ENCODE results near the gene ISLR2. TPM values are rescaled to one million over a fixed set of nuclear protein-coding genes. Genes with fewer than 3 reads are reported as not detected.

Gene ISLR2
- total and polyA plus RNA-seq, 2 experiments from 2014 or later, result 0.13 TPM; not detected in 1

GRCh38 chr15:74144153-74144775, 13.9 kb downstream of the ISLR2 start:
- no peak overlapping the region for H3K4me3 ChIP-seq
- no peaks in the 10 kb centered on the region for H4K20me1 ChIP-seq (ENCODE audit: insufficient read depth, poor library complexity, severe bottlenecking)
- no peaks in the 10 kb centered on the region for H3K4me1 ChIP-seq (ENCODE audit: insufficient read depth)
- 80% methylated on average over 6 of the region's 6 CpGs for WGBS (ENCODE audit: low lambda C conversion rate, missing lambda C conversion rate)
- TF ChIP-seq EZH2 (IDR thresholded peaks at IDR 0.05; ENCODE audit: borderline replicate concordance), result no peak
- no peak for TF ChIP-seq EZH2phosphoT487 (IDR thresholded peaks at IDR 0.05; ENCODE audit: low read depth, severe bottlenecking, unreplicated experiment)
- TF ChIP-seq CTCF (IDR thresholded peaks at IDR 0.05; ENCODE audit: poor library complexity), result no peak
- H2AFZ ChIP-seq, result no peak overlapping the region
- H3K9me2 ChIP-seq (replicated peaks; ENCODE audit: insufficient read depth), result no peaks in the 10 kb centered on the region
- no peaks in the 10 kb centered on the region for H3K79me2 ChIP-seq
- DNase-seq (ENCODE audit: low spot score), result no peak
- H3K4me2 ChIP-seq, result no peak overlapping the region
- no peaks in the 10 kb centered on the region for H3K36me3 ChIP-seq (replicated peaks; ENCODE audit: insufficient read depth, low read depth)
- no peak overlapping the region for H3K27ac ChIP-seq
- H3K27me3 ChIP-seq, result peaks cover 16% of the 10 kb centered on the region
- H3K9me3 ChIP-seq (ENCODE audit: low read depth), result no peaks in the 10 kb centered on the region

- 92% methylated on average over 1 of the region's 1 CpG for WGBS (ENCODE audit: low lambda C conversion rate, missing lambda C conversion rate)
- no peak overlapping the region for H3K4me2 ChIP-seq
- no peaks in the 10 kb centered on the region for H3K9me2 ChIP-seq (replicated peaks; ENCODE audit: insufficient read depth)
- no peak overlapping the region for H3K27ac ChIP-seq
- H2AFZ ChIP-seq, result no peak overlapping the region
- no peaks in the 10 kb centered on the region for H3K79me2 ChIP-seq
- H3K4me1 ChIP-seq (ENCODE audit: insufficient read depth), result no peaks in the 10 kb centered on the region
- DNase-seq (ENCODE audit: low spot score), result no peak
- no peaks in the 10 kb centered on the region for H3K9me3 ChIP-seq (ENCODE audit: low read depth)
- H4K20me1 ChIP-seq (ENCODE audit: insufficient read depth, poor library complexity, severe bottlenecking), result no peaks in the 10 kb centered on the region
- TF ChIP-seq EZH2 (IDR thresholded peaks at IDR 0.05; ENCODE audit: borderline replicate concordance) (no peak), EZH2phosphoT487 (IDR thresholded peaks at IDR 0.05; ENCODE audit: low read depth, severe bottlenecking, unreplicated experiment) (no peak), CTCF (IDR thresholded peaks at IDR 0.05; ENCODE audit: poor library complexity) (no peak)
- H3K36me3 ChIP-seq (replicated peaks; ENCODE audit: insufficient read depth, low read depth), result no peaks in the 10 kb centered on the region
- H3K4me3 ChIP-seq, result no peak overlapping the region
- peaks cover 16% of the 10 kb centered on the region for H3K27me3 ChIP-seq
Observed at GRCh38 chr15:74146277-74146800, 16.0 kb downstream of the ISLR2 start.

GRCh38 chr15:74147051-74147450, 16.7 kb downstream of the ISLR2 start:
- no peak overlapping the region for H3K4me2 ChIP-seq
- H4K20me1 ChIP-seq (ENCODE audit: insufficient read depth, poor library complexity, severe bottlenecking), result no peaks in the 10 kb centered on the region
- no peaks in the 10 kb centered on the region for H3K79me2 ChIP-seq
- no peaks in the 10 kb centered on the region for H3K4me1 ChIP-seq (ENCODE audit: insufficient read depth)
- no peak overlapping the region for H2AFZ ChIP-seq
- H3K9me3 ChIP-seq (ENCODE audit: low read depth), result no peaks in the 10 kb centered on the region
- no peak overlapping the region for H3K4me3 ChIP-seq
- DNase-seq (ENCODE audit: low spot score), result no peak
- no peaks in the 10 kb centered on the region for H3K36me3 ChIP-seq (replicated peaks; ENCODE audit: insufficient read depth, low read depth)
- peaks cover 16% of the 10 kb centered on the region for H3K27me3 ChIP-seq
- WGBS (ENCODE audit: low lambda C conversion rate, missing lambda C conversion rate), result 77% methylated on average over 2 of the region's 2 CpGs
- TF ChIP-seq EZH2phosphoT487 (IDR thresholded peaks at IDR 0.05; ENCODE audit: low read depth, severe bottlenecking, unreplicated experiment), result no peak
- no peak for TF ChIP-seq EZH2 (IDR thresholded peaks at IDR 0.05; ENCODE audit: borderline replicate concordance)
- no peak for TF ChIP-seq CTCF (IDR thresholded peaks at IDR 0.05; ENCODE audit: poor library complexity)
- H3K27ac ChIP-seq, result no peak overlapping the region
- H3K9me2 ChIP-seq (replicated peaks; ENCODE audit: insufficient read depth), result no peaks in the 10 kb centered on the region
